ENCODE results near the gene SCML1. TPM values are rescaled to one million over a fixed set of nuclear protein-coding genes. Genes with fewer than 3 reads are reported as not detected.
"Not testable (repeated sequence)": the region's sequence is repeated elsewhere in the genome, so short reads cannot be mapped to it uniquely, and the experiment has no call there.

The SCML1 gene
- polyA plus RNA-seq, 1 of the 3 experiments (the other 2 are of a cell fraction) = 10.7 TPM

GRCh38 chrX:17779434-17779833, 42.1 kb downstream of the SCML1 start:
- Histone ChIP-seq H3K4me3 (ENCODE audit: low read depth in 2 of 2, low read length in 1 of 2) (no peak overlapping the region), H3F3A (replicated peaks; ENCODE audit: insufficient read depth) (no peaks in the 10 kb centered on the region), H3K27me3 (ENCODE audit: insufficient read depth) (no peaks in the 10 kb centered on the region), H3K9me3 (no peaks in the 10 kb centered on the region), H3K9ac (no peak overlapping the region), H3K36me3 (replicated peaks in 1 of 2; ENCODE audit: control insufficient read depth in 1 of 2, insufficient read depth in 2 of 2, low read length in 1 of 2) (no peaks in the 10 kb centered on the region), H2AFZ (ENCODE audit: low read depth) (no peak overlapping the region), H3K4me1 (ENCODE audit: control insufficient read depth in 1 of 2, insufficient read depth in 2 of 2, low read depth in 1 of 2, low read length in 1 of 2) (no peaks in the 10 kb centered on the region), H3K4me2 (no peak overlapping the region), H3K27ac (ENCODE audit: low read depth in 2 of 2, low read length in 1 of 2) (no peak overlapping the region), H3K9me2 (no peaks in the 10 kb centered on the region), H3K79me2 (ENCODE audit: insufficient read depth) (no peaks in the 10 kb centered on the region), H4K20me1 (ENCODE audit: insufficient read depth) (no peaks in the 10 kb centered on the region)
- DNase-seq = no peak
- TF ChIP-seq FOXM1 (IDR thresholded peaks at IDR 0.05; ENCODE audit: low read depth) (no peak), POLR2AphosphoS5 (IDR thresholded peaks at IDR 0.05; ENCODE audit: low read depth, low read length) (no peak), RAD21 (IDR thresholded peaks at IDR 0.05; ENCODE audit: low read length) (no peak), FOXJ3 (CRISPR knock-in tag; IDR thresholded peaks at IDR 0.05) (no peak), EZH2phosphoT487 (IDR thresholded peaks at IDR 0.05; ENCODE audit: borderline replicate concordance, low read depth) (no peak), CHD2 (IDR thresholded peaks at IDR 0.05; ENCODE audit: low read length, partially characterized antibody) (no peak), NFIC (IDR thresholded peaks at IDR 0.05; ENCODE audit: borderline replicate concordance) (no peak), MEF2A (IDR thresholded peaks at IDR 0.05; ENCODE audit: borderline replicate concordance, low read depth) (no peak), GABPA (IDR thresholded peaks at IDR 0.05; ENCODE audit: low read depth) (no peak), REST (IDR thresholded peaks at IDR 0.05; ENCODE audit: low read depth, low read length) (no peak), JUND (IDR thresholded peaks at IDR 0.05) (no peak), MAX (IDR thresholded peaks at IDR 0.05; ENCODE audit: low read depth) (no peak), NRF1 (IDR thresholded peaks at IDR 0.05; ENCODE audit: low read depth, low read length) (no peak), USF2 (IDR thresholded peaks at IDR 0.05; ENCODE audit: borderline replicate concordance, low read depth, low read length) (no peak), TEAD4 (IDR thresholded peaks at IDR 0.05; ENCODE audit: borderline replicate concordance, insufficient read depth) (no peak), SMC3 (IDR thresholded peaks at IDR 0.05; ENCODE audit: low read depth, low read length) (no peak), RCOR1 (IDR thresholded peaks at IDR 0.05; ENCODE audit: low read length) (no peak), RFX5 (IDR thresholded peaks at IDR 0.05; ENCODE audit: low read length) (no peak), EP300 (IDR thresholded peaks at IDR 0.05; ENCODE audit: borderline replicate concordance in 1 of 2, low read depth in 1 of 2, low read length in 1 of 2) (no peak)
- CTCF ChIA-PET = interaction anchor here (1.0 kb wide), 1 partner anchor 10 kb away, joined by 3 read pairs; no protein-coding TSS in a partner anchor
- WGBS (ENCODE audit: low lambda C conversion rate) = 32% methylated on average over 4 of the region's 4 CpGs
- POLR2A ChIA-PET = no interaction called here

GRCh38 chrX:17786554-17787347, 49.5 kb downstream of the SCML1 start:
- H3K36me3 ChIP-seq (replicated peaks in 1 of 2; ENCODE audit: control insufficient read depth in 1 of 2, insufficient read depth in 2 of 2, low read length in 1 of 2); DNase-seq; H3K27me3 ChIP-seq (ENCODE audit: insufficient read depth); H3K9me2 ChIP-seq; POLR2A ChIA-PET; H3K9ac ChIP-seq; H4K20me1 ChIP-seq (ENCODE audit: insufficient read depth); H3K27ac ChIP-seq (ENCODE audit: low read depth in 2 of 2, low read length in 1 of 2); H3F3A ChIP-seq (replicated peaks; ENCODE audit: insufficient read depth); H3K4me1 ChIP-seq (ENCODE audit: control insufficient read depth in 1 of 2, insufficient read depth in 2 of 2, low read depth in 1 of 2, low read length in 1 of 2); H3K4me2 ChIP-seq; H3K9me3 ChIP-seq; H3K79me2 ChIP-seq (ENCODE audit: insufficient read depth); H3K4me3 ChIP-seq (ENCODE audit: low read depth in 2 of 2, low read length in 1 of 2); H2AFZ ChIP-seq (ENCODE audit: low read depth): not testable (repeated sequence)
- CTCF ChIA-PET = interaction anchor here (2.3 to 2.4 kb wide), 3 partner anchors 10 to 422 kb away, joined by 9 to 19 read pairs (median 12); no protein-coding TSS in a partner anchor
- WGBS (ENCODE audit: low lambda C conversion rate) = 64% methylated on average over 11 of the region's 31 CpGs

Data from SK-N-SH (cell line).